BLaER1 (cell line): ENCODE measurements around the gene LHFPL5.

Experiments
- H3K27ac ChIP-seq: shearing (Covaris generic); formaldehyde crosslinking; 2 replicates; pipeline ENCODE4 v1.8.1; 2022
- H3K27me3 ChIP-seq: shearing (Covaris generic); formaldehyde crosslinking; 2 replicates; pipeline ENCODE4 v1.8.1; 2022
- H3K36me3 ChIP-seq: shearing (Covaris generic); formaldehyde crosslinking; 2 replicates; pipeline ENCODE4 v1.8.1; 2022
- H3K4me1 ChIP-seq: shearing (Covaris generic); formaldehyde crosslinking; 2 replicates; pipeline ENCODE4 v1.8.1; 2022
- H3K4me2 ChIP-seq: shearing (Covaris generic); formaldehyde crosslinking; 2 replicates; pipeline ENCODE4 v1.8.1; 2022
- H3K4me3 ChIP-seq: shearing (Covaris generic); formaldehyde crosslinking; 2 replicates; pipeline ENCODE4 v1.8.1; 2022
- H3K9ac ChIP-seq: shearing (Covaris generic); formaldehyde crosslinking; 2 replicates; pipeline ENCODE4 v1.8.1; 2022
- H3K9me3 ChIP-seq: shearing (Covaris generic); formaldehyde crosslinking; 2 replicates; pipeline ENCODE4 v1.8.1; 2022
- H4K20me1 ChIP-seq: shearing (Covaris generic); formaldehyde crosslinking; 2 replicates; pipeline ENCODE4 v1.8.1; 2022
- Cebpa-rat ChIP-seq: shearing (Covaris generic); IDR thresholded peaks from 2 replicates; pipeline ENCODE4 v1.8.1; 2022

The LHFPL5 gene

DNA sequence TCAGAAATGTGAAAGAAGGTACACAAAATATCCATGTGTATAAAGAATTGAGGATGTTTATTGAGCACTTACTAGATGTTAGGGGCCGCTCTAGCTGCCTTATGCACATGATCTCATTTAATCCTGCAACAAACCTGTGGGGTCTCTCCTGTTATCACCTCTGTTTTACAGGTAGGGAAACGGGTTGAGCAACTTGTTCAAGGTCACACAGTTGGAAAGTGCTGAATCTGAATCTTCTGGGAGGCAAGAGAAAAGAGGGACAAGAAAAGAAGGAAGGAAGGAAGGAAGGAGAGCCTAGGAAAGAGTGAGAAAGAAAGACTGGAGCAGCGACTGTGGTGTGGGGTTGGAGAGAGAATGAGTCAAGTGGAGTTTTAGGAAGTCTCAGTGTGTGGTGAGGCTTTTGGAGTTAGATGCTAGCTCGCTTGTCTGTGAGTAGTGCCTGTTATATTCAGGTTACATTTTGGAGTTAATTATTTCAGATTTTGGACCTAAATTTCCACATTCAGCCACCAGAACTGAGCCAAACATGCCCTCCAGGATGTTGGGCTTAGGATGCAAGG is 16.6 kb upstream of the LHFPL5 start:
- Histone ChIP-seq H3K9ac (no peak overlapping the region), H3K4me2 (no peak overlapping the region), H3K36me3 (no peaks in the 10 kb centered on the region), H3K4me3 (no peak overlapping the region), H3K27me3 (peaks cover 13% of the 10 kb centered on the region; the same call in 1 of the 2 replicates), H3K4me1 (no peaks in the 10 kb centered on the region), H3K27ac (no peak overlapping the region), H4K20me1 (no peaks in the 10 kb centered on the region), H3K9me3 (no peaks in the 10 kb centered on the region)
- no peak for TF ChIP-seq Cebpa-rat

DNA sequence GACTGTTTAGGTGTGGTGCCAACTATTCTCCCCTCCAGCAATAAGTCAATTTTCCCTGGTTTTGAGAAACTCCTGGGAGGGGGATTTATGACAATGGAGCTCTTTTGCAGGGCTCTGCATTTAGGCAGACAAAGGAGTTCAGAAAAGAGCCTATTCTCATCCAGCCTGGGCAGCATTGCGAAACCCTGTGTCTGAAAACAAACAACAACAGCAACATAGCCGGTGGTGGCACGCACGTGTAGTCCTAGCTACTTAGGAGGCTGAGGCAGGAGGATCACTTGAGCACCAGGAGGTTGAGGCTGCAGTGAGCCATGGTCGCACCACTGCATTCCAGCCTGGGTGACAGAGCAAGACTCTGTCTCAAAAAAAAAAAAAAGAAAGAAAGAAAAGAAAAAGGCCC is 14.5 kb upstream of the LHFPL5 start:
- Histone ChIP-seq H3K36me3 (no peaks in the 10 kb centered on the region), H3K4me1 (no peaks in the 10 kb centered on the region), H3K9me3 (no peaks in the 10 kb centered on the region), H3K27ac (no peak overlapping the region), H3K4me2 (no peak overlapping the region), H3K4me3 (no peak overlapping the region), H4K20me1 (no peaks in the 10 kb centered on the region), H3K9ac (no peak overlapping the region), H3K27me3 (peaks cover 13% of the 10 kb centered on the region; the same call in 1 of the 2 replicates)
- TF ChIP-seq Cebpa-rat = peak; percentile 88

DNA sequence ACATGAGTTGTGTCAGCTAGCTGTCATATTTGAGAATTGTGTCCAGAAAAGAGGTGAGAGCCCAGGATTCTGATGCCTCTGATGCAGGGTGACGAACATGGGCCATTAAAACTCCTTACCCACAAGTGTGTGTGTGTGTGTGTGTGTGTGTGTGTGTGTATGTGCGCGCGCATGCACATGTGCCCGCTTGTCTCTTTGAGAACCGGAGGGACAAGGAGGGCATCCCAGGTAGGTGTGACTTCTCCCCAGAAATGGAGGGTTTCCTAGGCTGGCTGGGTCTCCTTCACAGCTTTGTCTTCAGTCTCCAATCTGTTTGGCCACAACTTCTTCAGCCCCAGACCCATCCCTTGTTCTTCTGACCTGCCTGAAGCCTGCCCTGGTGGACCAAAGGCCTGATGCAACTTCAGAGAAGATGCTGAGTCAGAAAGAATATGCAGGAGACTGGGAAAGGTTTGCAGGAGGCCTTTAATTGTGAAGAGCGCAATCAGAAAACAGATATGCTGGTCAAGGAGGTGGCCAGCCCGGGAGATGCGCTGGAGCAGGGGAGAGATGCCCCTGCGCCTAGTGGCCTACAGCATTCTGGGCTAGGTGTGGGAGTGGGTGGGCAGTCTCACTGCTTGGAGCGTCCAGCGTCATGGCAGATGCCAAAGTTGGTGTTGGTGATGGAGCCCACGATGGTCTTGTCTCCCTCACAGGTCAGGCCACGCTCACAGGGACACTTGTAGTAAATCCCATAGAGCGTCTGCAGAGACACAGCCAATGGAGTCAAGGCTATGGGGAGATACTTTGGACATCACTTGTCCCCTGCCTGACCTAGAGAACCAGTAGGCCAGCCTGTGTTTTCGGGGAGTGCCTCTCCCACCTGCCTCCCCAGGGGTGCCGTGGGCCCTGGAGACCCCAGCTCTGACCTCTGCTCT is 10.4 kb upstream of the LHFPL5 start:
- Histone ChIP-seq H3K36me3 (no peaks in the 10 kb centered on the region), H3K27ac (no peak overlapping the region), H3K9me3 (no peaks in the 10 kb centered on the region), H3K4me1 (peaks cover 6% of the 10 kb centered on the region; the same call in 1 of the 2 replicates), H3K27me3 (no peaks in the 10 kb centered on the region), H3K4me3 (no peak overlapping the region), H3K9ac (no peak overlapping the region), H4K20me1 (no peaks in the 10 kb centered on the region), H3K4me2 (no peak overlapping the region)
- no peak for TF ChIP-seq Cebpa-rat

DNA sequence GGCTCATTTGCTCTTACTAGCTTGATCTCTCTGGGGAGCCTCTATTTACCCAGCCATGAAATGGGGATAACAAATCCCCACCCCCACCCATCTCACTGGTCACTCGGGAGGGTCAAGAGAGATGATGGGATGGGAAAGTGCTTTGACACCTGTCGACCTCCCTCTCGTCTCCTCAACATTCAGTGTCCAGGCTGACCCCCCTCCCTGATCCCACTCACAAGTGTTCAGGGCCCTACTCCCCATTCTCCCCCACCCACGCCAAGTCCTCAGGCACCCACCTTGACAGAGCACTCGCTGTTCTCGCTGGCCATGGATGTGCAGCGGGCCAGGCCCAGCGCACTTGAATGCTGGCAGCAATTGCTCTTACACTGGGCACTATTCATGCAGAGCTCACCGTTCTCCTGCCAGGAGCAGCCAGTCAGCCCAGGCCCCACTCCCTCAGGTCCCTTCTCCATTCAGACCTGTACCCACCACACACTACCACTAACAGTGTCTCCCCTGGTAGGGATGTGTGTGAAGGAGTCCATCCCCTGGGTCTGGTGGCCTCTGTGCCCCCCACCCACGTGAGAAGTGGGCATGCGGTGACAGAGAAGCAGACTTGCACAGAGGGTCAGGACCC is 9.6 kb upstream of the LHFPL5 start:
- Histone ChIP-seq H4K20me1 (no peaks in the 10 kb centered on the region), H3K27ac (no peak overlapping the region), H3K27me3 (no peaks in the 10 kb centered on the region), H3K9ac (no peak overlapping the region), H3K4me2 (no peak overlapping the region), H3K9me3 (no peaks in the 10 kb centered on the region), H3K36me3 (no peaks in the 10 kb centered on the region), H3K4me1 (peaks cover 6% of the 10 kb centered on the region; the same call in 1 of the 2 replicates), H3K4me3 (no peak overlapping the region)
- no peak for TF ChIP-seq Cebpa-rat

DNA sequence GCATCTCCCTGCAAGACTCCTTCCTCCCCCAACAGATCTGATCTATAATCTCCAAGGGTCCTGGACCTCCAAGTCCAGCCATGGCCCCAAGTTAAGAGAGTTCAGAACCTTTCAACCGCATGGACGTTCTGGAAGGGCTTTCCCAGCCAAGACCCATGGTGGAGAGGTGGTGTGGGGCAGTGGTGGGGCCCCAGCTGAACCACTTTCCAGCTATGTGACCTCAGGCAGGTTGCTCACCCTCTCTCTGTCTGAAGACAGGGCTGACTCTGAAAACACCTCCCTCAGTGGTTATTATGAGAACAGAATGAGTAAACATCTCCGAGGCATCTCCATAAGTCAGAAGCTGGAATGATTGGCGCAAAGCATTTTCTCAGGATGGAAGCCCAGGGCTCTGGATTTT is 8.9 kb upstream of the LHFPL5 start:
- Histone ChIP-seq H4K20me1 (no peaks in the 10 kb centered on the region), H3K36me3 (no peaks in the 10 kb centered on the region), H3K9me3 (no peaks in the 10 kb centered on the region), H3K4me2 (no peak overlapping the region), H3K4me3 (no peak overlapping the region), H3K27ac (no peak overlapping the region), H3K27me3 (no peaks in the 10 kb centered on the region), H3K4me1 (peaks cover 6% of the 10 kb centered on the region; the same call in 1 of the 2 replicates), H3K9ac (no peak overlapping the region)
- no peak for TF ChIP-seq Cebpa-rat

DNA sequence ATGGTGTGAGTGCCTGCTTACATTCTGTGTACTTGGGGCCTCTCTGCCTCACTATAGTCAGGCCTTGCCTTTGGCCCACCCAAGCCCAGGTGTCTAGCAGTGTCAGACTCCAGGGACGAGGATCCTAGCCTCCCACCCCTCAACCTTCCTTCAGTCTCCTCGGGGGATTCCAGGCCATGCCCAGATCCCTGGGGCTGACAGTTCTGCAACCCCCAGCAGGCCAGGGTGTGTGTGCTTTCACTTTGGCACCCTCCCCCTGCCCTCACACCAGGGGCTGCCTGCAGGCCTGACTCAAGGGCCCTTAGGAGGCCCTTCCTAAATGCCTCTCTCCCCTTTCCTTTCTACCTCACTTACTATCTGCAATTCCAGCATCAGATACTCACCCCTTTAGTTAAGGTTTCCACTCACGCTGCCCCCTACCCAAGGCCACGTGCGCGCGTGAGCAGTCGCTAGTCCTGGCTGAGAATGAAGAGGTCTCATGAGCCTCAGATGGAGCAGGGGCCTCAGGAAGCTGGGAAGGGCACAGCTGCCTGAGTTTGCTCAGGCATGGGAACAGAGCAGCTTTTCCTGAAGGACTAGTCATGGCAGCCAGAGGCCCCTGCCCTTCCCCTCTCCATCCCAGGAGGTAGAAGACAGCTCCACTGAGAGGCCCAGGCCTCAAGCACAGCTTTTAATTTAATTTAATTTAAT is 7.2 kb upstream of the LHFPL5 start:
- TF ChIP-seq Cebpa-rat = no peak
- H3K9ac ChIP-seq = no peak overlapping the region
- H3K27ac ChIP-seq = 0 out of 2 replicates have a peak overlapping the region, but pooled peaks have one; percentile 4
- no peak overlapping the region for H3K4me2 ChIP-seq
- H3K27me3 ChIP-seq = no peaks in the 10 kb centered on the region
- no peaks in the 10 kb centered on the region for H4K20me1 ChIP-seq
- no peaks in the 10 kb centered on the region for H3K9me3 ChIP-seq
- peaks cover 6% of the 10 kb centered on the region; the same call in 1 of the 2 replicates for H3K4me1 ChIP-seq
- H3K4me3 ChIP-seq = no peak overlapping the region
- no peaks in the 10 kb centered on the region for H3K36me3 ChIP-seq

DNA sequence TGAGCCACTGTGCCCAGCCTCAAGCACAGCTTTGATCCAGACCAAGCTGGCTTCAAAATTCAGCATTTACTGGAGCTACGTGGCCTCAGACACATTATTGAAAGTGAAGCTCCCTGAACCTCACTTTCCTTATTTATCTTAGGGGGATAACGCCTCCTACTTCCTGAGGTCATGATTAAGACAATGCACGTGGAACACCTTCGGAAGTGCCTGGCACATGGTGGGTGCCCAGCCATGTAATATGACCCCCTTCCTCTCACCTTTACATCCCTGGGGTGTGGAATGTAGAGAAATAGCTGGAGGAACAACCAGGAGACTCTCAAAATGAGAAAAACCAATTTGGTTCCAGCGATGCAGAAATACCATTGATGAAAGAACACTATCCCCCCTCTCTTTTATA is 6.4 kb upstream of the LHFPL5 start:
- Histone ChIP-seq H3K4me3 (no peak overlapping the region), H3K9ac (no peak overlapping the region), H3K4me1 (peaks cover 6% of the 10 kb centered on the region; the same call in 1 of the 2 replicates), H3K9me3 (no peaks in the 10 kb centered on the region), H4K20me1 (no peaks in the 10 kb centered on the region), H3K27me3 (no peaks in the 10 kb centered on the region), H3K4me2 (no peak overlapping the region), H3K36me3 (no peaks in the 10 kb centered on the region), H3K27ac (no peak overlapping the region)
- TF ChIP-seq Cebpa-rat = no peak

DNA sequence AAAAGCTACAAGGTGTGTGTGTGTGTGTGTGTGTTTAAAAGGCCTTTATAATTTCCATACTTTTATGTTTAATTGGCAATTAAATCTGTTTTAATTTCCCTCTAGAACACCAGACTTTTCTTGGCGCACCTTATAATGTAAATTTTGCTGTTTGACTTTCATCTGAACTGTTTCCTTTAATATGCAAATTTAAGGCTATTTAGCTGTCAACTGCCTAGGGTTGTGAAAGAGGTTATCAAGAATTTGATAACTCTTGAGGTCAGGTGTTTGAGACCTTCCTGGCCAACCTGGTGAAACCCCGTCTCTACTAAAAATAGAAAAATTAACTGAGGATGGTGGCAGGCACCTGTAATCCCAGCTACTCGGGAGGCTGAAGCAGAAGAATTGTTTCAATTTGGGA is 4.0 kb upstream of the LHFPL5 start:
- H3K27me3 ChIP-seq = no peaks in the 10 kb centered on the region
- H3K27ac ChIP-seq = no peak overlapping the region
- no peaks in the 10 kb centered on the region for H3K9me3 ChIP-seq
- H3K4me1 ChIP-seq = peaks cover 14% of the 10 kb centered on the region; the same call in 1 of the 2 replicates
- TF ChIP-seq Cebpa-rat = no peak
- no peak overlapping the region for H3K4me3 ChIP-seq
- H3K4me2 ChIP-seq = no peak overlapping the region
- H4K20me1 ChIP-seq = 0 out of 2 replicates have a peak, but pooled peaks cover 8% of the 10 kb centered on the region
- H3K9ac ChIP-seq = no peak overlapping the region
- no peaks in the 10 kb centered on the region for H3K36me3 ChIP-seq

DNA sequence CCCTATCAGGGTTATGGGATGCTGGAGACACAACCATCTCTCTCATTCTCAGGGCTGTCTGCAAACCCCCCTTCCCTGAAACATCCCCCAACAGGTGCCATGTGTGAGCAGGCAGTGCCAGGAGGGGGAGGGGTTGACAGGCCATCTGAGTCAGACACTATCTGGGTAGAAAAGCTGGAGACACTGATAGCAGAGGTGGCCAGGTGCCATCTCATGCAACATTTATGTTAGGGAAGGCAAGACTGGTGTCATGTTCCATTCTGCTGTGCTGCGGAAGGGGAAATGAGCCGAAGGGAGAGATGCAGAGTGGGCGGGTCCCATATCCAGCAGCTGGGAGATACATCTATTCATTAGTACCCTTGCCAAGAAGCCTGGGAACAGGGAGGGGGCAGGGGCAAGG is 3.5 kb downstream of the LHFPL5 start:
- Histone ChIP-seq H3K9ac (no peak overlapping the region), H4K20me1 (0 out of 2 replicates have a peak, but pooled peaks cover 11% of the 10 kb centered on the region), H3K4me1 (peaks cover 25% of the 10 kb centered on the region), H3K4me2 (no peak overlapping the region), H3K4me3 (no peak overlapping the region), H3K27me3 (no peaks in the 10 kb centered on the region), H3K36me3 (no peaks in the 10 kb centered on the region), H3K27ac (no peak overlapping the region), H3K9me3 (no peaks in the 10 kb centered on the region)
- TF ChIP-seq Cebpa-rat = no peak
